ENCODE measurements around the gene IFNAR2.

- TF ChIP-seq, protein P1, sequence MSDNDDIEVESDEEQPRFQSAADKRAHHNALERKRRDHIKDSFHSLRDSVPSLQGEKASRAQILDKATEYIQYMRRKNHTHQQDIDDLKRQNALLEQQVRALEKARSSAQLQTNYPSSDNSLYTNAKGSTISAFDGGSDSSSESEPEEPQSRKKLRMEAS (IDR thresholded peaks at IDR 0.05; ENCODE audit: low read depth, low read length), result no peak
- TF ChIP-seq, protein P2, sequence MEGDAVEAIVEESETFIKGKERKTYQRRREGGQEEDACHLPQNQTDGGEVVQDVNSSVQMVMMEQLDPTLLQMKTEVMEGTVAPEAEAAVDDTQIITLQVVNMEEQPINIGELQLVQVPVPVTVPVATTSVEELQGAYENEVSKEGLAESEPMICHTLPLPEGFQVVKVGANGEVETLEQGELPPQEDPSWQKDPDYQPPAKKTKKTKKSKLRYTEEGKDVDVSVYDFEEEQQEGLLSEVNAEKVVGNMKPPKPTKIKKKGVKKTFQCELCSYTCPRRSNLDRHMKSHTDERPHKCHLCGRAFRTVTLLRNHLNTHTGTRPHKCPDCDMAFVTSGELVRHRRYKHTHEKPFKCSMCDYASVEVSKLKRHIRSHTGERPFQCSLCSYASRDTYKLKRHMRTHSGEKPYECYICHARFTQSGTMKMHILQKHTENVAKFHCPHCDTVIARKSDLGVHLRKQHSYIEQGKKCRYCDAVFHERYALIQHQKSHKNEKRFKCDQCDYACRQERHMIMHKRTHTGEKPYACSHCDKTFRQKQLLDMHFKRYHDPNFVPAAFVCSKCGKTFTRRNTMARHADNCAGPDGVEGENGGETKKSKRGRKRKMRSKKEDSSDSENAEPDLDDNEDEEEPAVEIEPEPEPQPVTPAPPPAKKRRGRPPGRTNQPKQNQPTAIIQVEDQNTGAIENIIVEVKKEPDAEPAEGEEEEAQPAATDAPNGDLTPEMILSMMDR (IDR thresholded peaks at IDR 0.05; ENCODE audit: low read depth, low read length), result no peak
Measured at GRCh38 chr21:33255404-33255803, 25.7 kb downstream of the IFNAR2 start.

Data from NB4 (cell line).